HEK293T (cell line): ENCODE data around the gene XBP1.

Source experiments
- ARNT ChIP-seq: fragments of 450-650 bp; IDR thresholded peaks from 2 replicates; pipeline ENCODE4 v1.6.1; 2017; ENCODE audit warnings: mild to moderate bottlenecking
- BHLHE40 ChIP-seq: fragments of 450-650 bp; IDR thresholded peaks from 2 replicates; pipeline ENCODE4 v1.6.1; 2016; ENCODE audit warnings: mild to moderate bottlenecking, moderate library complexity, borderline replicate concordance
- ELF4 ChIP-seq: fragments of 450-650 bp; IDR thresholded peaks from 2 replicates; pipeline ENCODE4 v1.6.1; 2017; ENCODE audit warnings: antibody characterized with exemption
- FOXA1 ChIP-seq: fragments of 450-650 bp; IDR thresholded peaks from 2 replicates; pipeline ENCODE4 v1.6.1; 2016; ENCODE audit warnings: mild to moderate bottlenecking
- FOXK2 ChIP-seq: fragments of 450-650 bp; IDR thresholded peaks from 2 replicates; pipeline ENCODE4 v1.6.1; 2016; ENCODE audit warnings: mild to moderate bottlenecking
- FOXM1 ChIP-seq: fragments of 450-650 bp; IDR thresholded peaks from 2 replicates; pipeline ENCODE4 v1.6.1; 2017; ENCODE audit warnings: mild to moderate bottlenecking, borderline replicate concordance
- HDGF ChIP-seq: fragments of 450-650 bp; IDR thresholded peaks from 2 replicates; pipeline ENCODE4 v1.6.1; 2017; ENCODE audit warnings: antibody characterized with exemption, borderline replicate concordance
- SP1 ChIP-seq: fragments of 450-650 bp; IDR thresholded peaks from 2 replicates; pipeline ENCODE4 v1.6.1; 2017
- SUZ12 ChIP-seq: fragments of 450-650 bp; IDR thresholded peaks from 2 replicates; pipeline ENCODE4 v1.6.1; 2016; ENCODE audit warnings: mild to moderate bottlenecking
- TARDBP ChIP-seq: fragments of 450-650 bp; IDR thresholded peaks from 2 replicates; pipeline ENCODE4 v1.6.1; 2016
- ZNF384 ChIP-seq: fragments of 450-650 bp; IDR thresholded peaks from 2 replicates; pipeline ENCODE4 v1.6.1; 2016
- TF ChIP-seq, protein P1 (sequence below): fragments of 450-650 bp; IDR thresholded peaks from 2 replicates; pipeline ENCODE4 v1.6.1; 2016

GRCh38 chr22:28800308-28801041 is at the start of gene XBP1:
- TF ChIP-seq, protein P1, sequence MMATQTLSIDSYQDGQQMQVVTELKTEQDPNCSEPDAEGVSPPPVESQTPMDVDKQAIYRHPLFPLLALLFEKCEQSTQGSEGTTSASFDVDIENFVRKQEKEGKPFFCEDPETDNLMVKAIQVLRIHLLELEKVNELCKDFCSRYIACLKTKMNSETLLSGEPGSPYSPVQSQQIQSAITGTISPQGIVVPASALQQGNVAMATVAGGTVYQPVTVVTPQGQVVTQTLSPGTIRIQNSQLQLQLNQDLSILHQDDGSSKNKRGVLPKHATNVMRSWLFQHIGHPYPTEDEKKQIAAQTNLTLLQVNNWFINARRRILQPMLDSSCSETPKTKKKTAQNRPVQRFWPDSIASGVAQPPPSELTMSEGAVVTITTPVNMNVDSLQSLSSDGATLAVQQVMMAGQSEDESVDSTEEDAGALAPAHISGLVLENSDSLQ: no peak
- TF ChIP-seq HDGF (no peak), TARDBP (no peak), FOXA1 (no peak), FOXM1 (no peak), BHLHE40 (no peak), ELF4 (no peak), ZNF384 (no peak), SUZ12 (no peak), SP1 (no peak), ARNT (no peak), FOXK2 (no peak)
